ENCODE measurements around the gene MYBPC3. TPM values are rescaled to one million over a fixed set of nuclear protein-coding genes. Genes with fewer than 3 reads are reported as not detected.

MYBPC3 gene
- polyA plus RNA-seq, 2 of the 4 experiments (the other 2 are of a cell fraction), result 0.05 to 0.06 TPM

DNA sequence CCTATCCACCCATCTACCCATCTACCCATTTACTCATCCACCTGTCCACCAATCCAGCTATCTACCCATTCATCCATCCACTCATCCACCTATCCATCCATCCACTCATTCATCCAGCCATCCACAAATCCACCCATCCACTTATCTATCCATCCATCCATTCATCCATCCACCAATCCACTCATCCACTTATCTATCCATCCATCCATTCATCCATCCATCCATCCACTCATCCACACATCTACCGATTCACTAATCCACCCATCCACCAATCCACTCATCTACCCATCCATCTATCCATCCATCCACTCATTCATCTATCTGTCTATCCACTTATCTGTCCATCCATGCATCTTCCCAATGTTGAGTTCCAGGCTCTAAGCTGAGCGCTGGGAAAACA is 27.6 kb upstream of the MYBPC3 start:
- Histone ChIP-seq H3K27ac (no peak overlapping the region), H3K4me2 (no peak overlapping the region), H3K4me1 (peaks cover 11% of the 10 kb centered on the region; the same call in 1 of the 3 replicates), H3K9me3 (no peaks in the 10 kb centered on the region), H3K4me3 (no peak overlapping the region)
- POLR2A ChIA-PET, result interaction anchor here (0.6 kb wide), 1 partner anchor 718 kb away, joined by 3 read pairs; no protein-coding TSS in a partner anchor
- no peak for DNase-seq (ENCODE audit: low read depth in 1 of 2, low spot score in 1 of 2)
- FAIRE-seq, result no peak
- ATAC-seq, result no peak
- WGBS (ENCODE audit: missing lambda C conversion rate), result 40% methylated on average over 2 of the region's 2 CpGs
- CTCF ChIA-PET, result interaction anchor here (1.0 to 1.4 kb wide), 3 partner anchors 16 to 26 kb away, joined by 3 to 7 read pairs (median 3); no protein-coding TSS in a partner anchor
- TF ChIP-seq GATA3 (IDR thresholded peaks at IDR 0.05; ENCODE audit: borderline replicate concordance) (no peak), ZC3H11A (IDR thresholded peaks at IDR 0.05) (no peak), CBX2 (IDR thresholded peaks at IDR 0.05; ENCODE audit: borderline replicate concordance, low read depth) (no peak), MYC (IDR thresholded peaks at IDR 0.05; ENCODE audit: borderline replicate concordance, low read length) (no peak), HOXA7 (CRISPR knock-in tag; IDR thresholded peaks at IDR 0.05) (no peak), RFX5 (IDR thresholded peaks at IDR 0.05) (no peak)

DNA sequence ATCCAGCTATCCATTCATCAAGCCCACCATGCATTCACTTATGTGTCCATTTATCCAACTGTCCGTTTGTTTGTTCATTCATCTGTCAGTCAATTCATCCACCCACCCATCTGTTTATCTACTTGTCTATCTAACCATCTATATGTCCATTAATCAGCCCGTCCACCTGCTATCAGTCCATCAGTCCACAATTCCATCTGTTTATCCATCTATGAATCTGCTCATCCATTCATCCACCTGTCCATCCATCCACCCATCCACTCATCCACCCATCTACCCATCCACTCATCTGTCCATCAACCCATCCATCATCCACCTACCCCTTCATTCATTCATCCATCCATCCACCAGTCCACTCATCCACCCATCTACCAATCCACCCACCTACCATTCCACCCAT is 26.8 kb upstream of the MYBPC3 start:
- Histone ChIP-seq H3K4me3 (no peak overlapping the region), H3K4me1 (peaks cover 17% of the 10 kb centered on the region), H3K4me2 (no peak overlapping the region), H3K27ac (no peak overlapping the region), H3K9me3 (no peaks in the 10 kb centered on the region)
- ChIA-PET CTCF (interaction anchor here (0.5 to 2.4 kb wide), 5 partner anchors 8 to 60 kb away, joined by 3 to 8 read pairs (median 3); no protein-coding TSS in a partner anchor), POLR2A (no interaction called here)
- no peak for DNase-seq (ENCODE audit: low read depth in 1 of 2, low spot score in 1 of 2)
- ATAC-seq, result no peak
- FAIRE-seq, result no peak
- 39% methylated on average over 2 of the region's 2 CpGs for WGBS (ENCODE audit: missing lambda C conversion rate)
- no peak for TF ChIP-seq HEYL (CRISPR knock-in tag; IDR thresholded peaks at IDR 0.05)
- no peak for TF ChIP-seq JUN (IDR thresholded peaks at IDR 0.05)
- TF ChIP-seq FOXS1 (CRISPR knock-in tag; IDR thresholded peaks at IDR 0.05), result no peak
- no peak for TF ChIP-seq RARB (CRISPR knock-in tag; IDR thresholded peaks at IDR 0.05)
- TF ChIP-seq, protein P1, sequence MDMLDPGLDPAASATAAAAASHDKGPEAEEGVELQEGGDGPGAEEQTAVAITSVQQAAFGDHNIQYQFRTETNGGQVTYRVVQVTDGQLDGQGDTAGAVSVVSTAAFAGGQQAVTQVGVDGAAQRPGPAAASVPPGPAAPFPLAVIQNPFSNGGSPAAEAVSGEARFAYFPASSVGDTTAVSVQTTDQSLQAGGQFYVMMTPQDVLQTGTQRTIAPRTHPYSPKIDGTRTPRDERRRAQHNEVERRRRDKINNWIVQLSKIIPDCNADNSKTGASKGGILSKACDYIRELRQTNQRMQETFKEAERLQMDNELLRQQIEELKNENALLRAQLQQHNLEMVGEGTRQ (IDR thresholded peaks at IDR 0.05), result no peak
- TF ChIP-seq KDM1A (IDR thresholded peaks at IDR 0.05; ENCODE audit: low read depth), result no peak
- no peak for TF ChIP-seq CBX8 (IDR thresholded peaks at IDR 0.05)
- no peak for TF ChIP-seq NPAS2 (CRISPR knock-in tag; IDR thresholded peaks at IDR 0.05; ENCODE audit: borderline replicate concordance)
- TF ChIP-seq, protein P2, sequence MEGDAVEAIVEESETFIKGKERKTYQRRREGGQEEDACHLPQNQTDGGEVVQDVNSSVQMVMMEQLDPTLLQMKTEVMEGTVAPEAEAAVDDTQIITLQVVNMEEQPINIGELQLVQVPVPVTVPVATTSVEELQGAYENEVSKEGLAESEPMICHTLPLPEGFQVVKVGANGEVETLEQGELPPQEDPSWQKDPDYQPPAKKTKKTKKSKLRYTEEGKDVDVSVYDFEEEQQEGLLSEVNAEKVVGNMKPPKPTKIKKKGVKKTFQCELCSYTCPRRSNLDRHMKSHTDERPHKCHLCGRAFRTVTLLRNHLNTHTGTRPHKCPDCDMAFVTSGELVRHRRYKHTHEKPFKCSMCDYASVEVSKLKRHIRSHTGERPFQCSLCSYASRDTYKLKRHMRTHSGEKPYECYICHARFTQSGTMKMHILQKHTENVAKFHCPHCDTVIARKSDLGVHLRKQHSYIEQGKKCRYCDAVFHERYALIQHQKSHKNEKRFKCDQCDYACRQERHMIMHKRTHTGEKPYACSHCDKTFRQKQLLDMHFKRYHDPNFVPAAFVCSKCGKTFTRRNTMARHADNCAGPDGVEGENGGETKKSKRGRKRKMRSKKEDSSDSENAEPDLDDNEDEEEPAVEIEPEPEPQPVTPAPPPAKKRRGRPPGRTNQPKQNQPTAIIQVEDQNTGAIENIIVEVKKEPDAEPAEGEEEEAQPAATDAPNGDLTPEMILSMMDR (IDR thresholded peaks at IDR 0.05), result no peak
- TF ChIP-seq RNF2 (IDR thresholded peaks at IDR 0.05; ENCODE audit: borderline replicate concordance, low read depth), result no peak
- TF ChIP-seq, protein P3, sequence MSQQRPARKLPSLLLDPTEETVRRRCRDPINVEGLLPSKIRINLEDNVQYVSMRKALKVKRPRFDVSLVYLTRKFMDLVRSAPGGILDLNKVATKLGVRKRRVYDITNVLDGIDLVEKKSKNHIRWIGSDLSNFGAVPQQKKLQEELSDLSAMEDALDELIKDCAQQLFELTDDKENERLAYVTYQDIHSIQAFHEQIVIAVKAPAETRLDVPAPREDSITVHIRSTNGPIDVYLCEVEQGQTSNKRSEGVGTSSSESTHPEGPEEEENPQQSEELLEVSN (IDR thresholded peaks at IDR 0.05; ENCODE audit: borderline replicate concordance, low read depth), result no peak
- no peak for TF ChIP-seq MAZ (IDR thresholded peaks at IDR 0.05; ENCODE audit: borderline replicate concordance, low read depth, low read length)
- no peak for TF ChIP-seq EP300 (IDR thresholded peaks at IDR 0.05)
- no peak for TF ChIP-seq EHF (CRISPR knock-in tag; IDR thresholded peaks at IDR 0.05)
- TF ChIP-seq BHLHE40 (IDR thresholded peaks at IDR 0.05; ENCODE audit: low read depth, low read length), result no peak
- TF ChIP-seq CHD2 (IDR thresholded peaks at IDR 0.05; ENCODE audit: low read length, partially characterized antibody), result no peak

DNA sequence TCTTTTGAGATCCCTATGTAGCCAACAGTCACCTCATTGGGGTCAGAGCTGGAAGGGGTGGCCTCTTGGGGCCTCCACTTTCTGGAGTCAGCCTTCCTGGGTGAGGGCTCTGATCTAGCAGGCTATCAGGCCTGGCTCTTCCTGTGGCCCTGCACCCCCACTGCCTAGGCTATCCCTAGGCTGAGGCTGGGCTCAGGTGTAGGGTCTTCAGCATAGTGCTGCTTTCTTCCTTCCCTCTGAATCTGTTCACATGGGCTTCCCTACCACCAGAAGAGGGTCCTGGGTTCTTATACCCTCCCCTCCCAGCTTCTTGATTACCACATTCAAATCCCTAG is 26.3 kb upstream of the MYBPC3 start:
- ChIA-PET CTCF (interaction anchor here (1.1 to 2.4 kb wide), 3 partner anchors 8 to 33 kb away, joined by 3 to 8 read pairs (median 6); no protein-coding TSS in a partner anchor), POLR2A (no interaction called here)
- ATAC-seq, result no peak
- FAIRE-seq, result no peak
- no peak overlapping the region for H3K27ac ChIP-seq
- H3K4me3 ChIP-seq, result no peak overlapping the region
- H3K4me1 ChIP-seq, result peaks cover 21% of the 10 kb centered on the region
- no peak for TF ChIP-seq RARB (CRISPR knock-in tag; IDR thresholded peaks at IDR 0.05)
- no peak for TF ChIP-seq NPAS2 (CRISPR knock-in tag; IDR thresholded peaks at IDR 0.05; ENCODE audit: borderline replicate concordance)
- no peak for TF ChIP-seq TFCP2L1 (CRISPR knock-in tag; IDR thresholded peaks at IDR 0.05)
- no peak for DNase-seq (ENCODE audit: low read depth in 1 of 2, low spot score in 1 of 2)
- no peak overlapping the region for H3K4me2 ChIP-seq
- no peaks in the 10 kb centered on the region for H3K9me3 ChIP-seq
